ENCODE data around the gene TLR4. TPM values are rescaled to one million over a fixed set of nuclear protein-coding genes. Genes with fewer than 3 reads are reported as not detected.

The TLR4 gene
- 7.9 TPM for total RNA-seq (ENCODE audit: unreplicated experiment)
- long read RNA-seq = 0 reads

GRCh38 chr9:117704024-117704575, at the start of gene TLR4:
TLR4 (plus strand) TSS chr9:117704403; CDS start chr9:117704473, 70 bp downstream.
- Mint-ChIP-seq H3K4me3 (ENCODE audit: unreplicated experiment) (peak within 1 kb of the TSS; percentile 81), H3K27ac (ENCODE audit: unreplicated experiment) (peak within 1 kb of the TSS; percentile 79), H3K4me1 (ENCODE audit: unreplicated experiment) (peaks cover 17% of the 10 kb centered on the region), H3K36me3 (ENCODE audit: low read depth, unreplicated experiment) (no peaks in the 10 kb centered on the region), H3K9me3 (ENCODE audit: unreplicated experiment) (no peaks in the 10 kb centered on the region), H3K27me3 (ENCODE audit: unreplicated experiment) (peaks cover 2% of the 10 kb centered on the region)
- TF ChIP-seq CTCF (IDR thresholded peaks at IDR 0.05; ENCODE audit: unreplicated experiment) = no peak
- DNase-seq (ENCODE audit: low spot score) = peak; percentile 22

- H3K9me3 Mint-ChIP-seq (ENCODE audit: unreplicated experiment) = no peaks in the 10 kb centered on the region
- DNase-seq (ENCODE audit: low spot score) = no peak
- H3K27me3 Mint-ChIP-seq (ENCODE audit: unreplicated experiment) = no peaks in the 10 kb centered on the region
- no peaks in the 10 kb centered on the region for H3K4me1 Mint-ChIP-seq (ENCODE audit: unreplicated experiment)
- H3K36me3 Mint-ChIP-seq (ENCODE audit: low read depth, unreplicated experiment) = no peaks in the 10 kb centered on the region
- H3K27ac Mint-ChIP-seq (ENCODE audit: unreplicated experiment) = no peak overlapping the region
- no peak for TF ChIP-seq CTCF (IDR thresholded peaks at IDR 0.05; ENCODE audit: unreplicated experiment)
- no peak overlapping the region for H3K4me3 Mint-ChIP-seq (ENCODE audit: unreplicated experiment)
Measured at GRCh38 chr9:117656002-117656401, 48.2 kb upstream of the TLR4 start.

- no peak for DNase-seq (ENCODE audit: low spot score)
- no peaks in the 10 kb centered on the region for H3K27me3 Mint-ChIP-seq (ENCODE audit: unreplicated experiment)
- TF ChIP-seq CTCF (IDR thresholded peaks at IDR 0.05; ENCODE audit: unreplicated experiment) = no peak
- H3K4me1 Mint-ChIP-seq (ENCODE audit: unreplicated experiment) = no peaks in the 10 kb centered on the region
- no peak overlapping the region for H3K27ac Mint-ChIP-seq (ENCODE audit: unreplicated experiment)
- peaks cover 5% of the 10 kb centered on the region for H3K9me3 Mint-ChIP-seq (ENCODE audit: unreplicated experiment)
- H3K4me3 Mint-ChIP-seq (ENCODE audit: unreplicated experiment) = no peak overlapping the region
- H3K36me3 Mint-ChIP-seq (ENCODE audit: low read depth, unreplicated experiment) = no peaks in the 10 kb centered on the region
Measured at GRCh38 chr9:117662651-117663050, 41.6 kb upstream of the TLR4 start.

- H3K4me3 Mint-ChIP-seq (ENCODE audit: unreplicated experiment) = no peak overlapping the region
- TF ChIP-seq CTCF (IDR thresholded peaks at IDR 0.05; ENCODE audit: unreplicated experiment) = no peak
- no peak overlapping the region for H3K27ac Mint-ChIP-seq (ENCODE audit: unreplicated experiment)
- H3K27me3 Mint-ChIP-seq (ENCODE audit: unreplicated experiment) = no peaks in the 10 kb centered on the region
- H3K9me3 Mint-ChIP-seq (ENCODE audit: unreplicated experiment) = peaks cover 5% of the 10 kb centered on the region
- no peaks in the 10 kb centered on the region for H3K4me1 Mint-ChIP-seq (ENCODE audit: unreplicated experiment)
- no peak for DNase-seq (ENCODE audit: low spot score)
- no peaks in the 10 kb centered on the region for H3K36me3 Mint-ChIP-seq (ENCODE audit: low read depth, unreplicated experiment)
Measured at GRCh38 chr9:117664419-117664818, 39.8 kb upstream of the TLR4 start.

GRCh38 chr9:117665601-117666385, 38.4 kb upstream of the TLR4 start:
- TF ChIP-seq CTCF (IDR thresholded peaks at IDR 0.05; ENCODE audit: unreplicated experiment) = no peak
- H3K27ac Mint-ChIP-seq (ENCODE audit: unreplicated experiment) = no peak overlapping the region
- H3K4me1 Mint-ChIP-seq (ENCODE audit: unreplicated experiment) = no peaks in the 10 kb centered on the region
- H3K9me3 Mint-ChIP-seq (ENCODE audit: unreplicated experiment) = peaks cover 5% of the 10 kb centered on the region
- H3K27me3 Mint-ChIP-seq (ENCODE audit: unreplicated experiment) = no peaks in the 10 kb centered on the region
- no peaks in the 10 kb centered on the region for H3K36me3 Mint-ChIP-seq (ENCODE audit: low read depth, unreplicated experiment)
- no peak overlapping the region for H3K4me3 Mint-ChIP-seq (ENCODE audit: unreplicated experiment)
- DNase-seq (ENCODE audit: low spot score) = no peak
